Heart left ventricle (tissue), 16 donors: ENCODE data around the gene TNRC6B. TPM values are rescaled to one million over a fixed set of nuclear protein-coding genes. Genes with fewer than 3 reads are reported as not detected.
"Not testable (repeated sequence)": the region's sequence is repeated elsewhere in the genome, so short reads cannot be mapped to it uniquely, and the experiment has no call there.

Experiments used
- ATAC-seq, 4 donors: fragments of 200-7000 bp; cut with Tn5 transposase; one replicate each; pipeline ENCODE4 v1.9.1; 2020 to 2022; ENCODE audit warnings: moderate library complexity in 4 of 4, mild to moderate bottlenecking in 3 of 4, moderate number of reproducible peaks in 1 of 4
- DNase-seq, 5 donors: peaks; one replicate each; pipeline ENCODE4 v3.0.0-alpha.2; 2020
- H3K27ac ChIP-seq, 12 donors: fragments of 200-600 bp; sonication (generic) in 4 of 12; one replicate each; pipeline versions ENCODE4 v1.5.0 to v1.8.0; 2016 to 2022; ENCODE audit warnings: mild to moderate bottlenecking in 2 of 12
- H3K27me3 ChIP-seq, 9 donors: fragments of 200-600 bp; sonication (generic) in 2 of 9; one replicate each; pipeline versions ENCODE4 v1.5.1 to v1.8.0; 2016 to 2022; ENCODE audit warnings: mild to moderate bottlenecking in 3 of 9
- H3K36me3 ChIP-seq, 9 donors: fragments of 200-600 bp; sonication (generic) in 2 of 9; one replicate each; pipeline versions ENCODE4 v1.5.0 to v1.8.0; 2018 to 2022; ENCODE audit warnings: mild to moderate bottlenecking in 2 of 9
- H3K4me1 ChIP-seq, 12 donors: fragments of 200-600 bp; sonication (generic) in 4 of 12; one replicate each; pipeline versions ENCODE4 v1.5.0 to v1.8.0; 2016 to 2022; ENCODE audit warnings: mild to moderate bottlenecking in 3 of 12
- H3K4me3 ChIP-seq, 12 donors: fragments of 200-600 bp; sonication (generic) in 4 of 12; one replicate each; pipeline versions ENCODE4 v1.5.0 to v1.8.0; 2017 to 2022; ENCODE audit warnings: mild to moderate bottlenecking in 9 of 12, moderate library complexity in 4 of 12
- H3K9me3 ChIP-seq, 12 donors: fragments of 200-600 bp; sonication (generic) in 4 of 12; one replicate each; pipeline versions ENCODE4 v1.5.0 to v1.8.0; 2016 to 2022; ENCODE audit warnings: mild to moderate bottlenecking in 1 of 12
- POLR2A ChIP-seq, 2 donors: fragments of 450-650 bp; IDR thresholded peaks; one replicate each; pipeline ENCODE4 v1.6.1; 2017; ENCODE audit warnings: antibody characterized with exemption in 2 of 2, mild to moderate bottlenecking in 2 of 2, moderate library complexity in 2 of 2
- WGBS, 4 donors: extraction: QIAGEN DNeasy Blood & Tissue Kit in 2 of 4; methylation state at CpG; one replicate each; pipeline versions ENCODE4 v1.1.5 to v1.1.7; 2013 to 2018; 5-methylcytosine and 5-hydroxymethylcytosine counted together
- intact Hi-C, 10 donors: fragments of 100-400 bp; cut with DNase I; formaldehyde crosslinking; loops; one replicate each; pipeline versions ENCODE4 v1.11.1 to v1.14.2; 2022
- polyA plus RNA-seq, 2 donors: library from polyadenylated mRNA; stranded (reverse); fragments of 200-250 nt; gene quantifications; one replicate each; pipeline ENCODE4 v1.2.3, GENCODE V29; 2013
- total RNA-seq, 9 donors: library from RNA; depleted of rRNA in 2 of 9; stranded (reverse); fragments of >200 nt in 2 of 9; fragmentation: NEBNext Ultra II Directional in 3 of 9; extraction: Animal tissue kit (Norgen Biotek cat#: 25700) in 3 of 9; gene quantifications; one replicate each; pipeline versions ENCODE4 v1.1.0 to v1.2.4, GENCODE V29; 2016 to 2023
- TF ChIP-seq, protein P1 (sequence below), 12 donors: fragments of 200-600 bp; sonication (generic) in 4 of 12; IDR thresholded peaks; one replicate each; pipeline versions ENCODE4 v1.5.0 to v1.8.0; 2018 to 2022; ENCODE audit warnings: antibody characterized with exemption in 12 of 12, mild to moderate bottlenecking in 5 of 12
- donor health status: ischemic (EF 13 %, LVEDD 7.1; RV severe dilation, severe dysfunction).
- donor health status: healthy with polysubstance abuse.
- donor health status: DM: no; HTN: yes; CAD: no.
- donor health status: DM: no; HTN: no; CAD: no.
- donor health status: ischemic (EF 25% LVEDD 6.9; RV normal size, moderate dysfunction).
- donor health status: ischemic (EF 25% LVEDD 5.7; RV mildly dilated, moderate dysfunction).
- donor health status: healthy.
- donor health status: DM: yes; HTN: yes; CAD: no.
- donor health status: ischemic (EF 35%, LVEDD 5.7; RV mildly dilated, moderate dysfunction).
- donor health status: nonischemic (EF 11% LVEDD 7.7; RV severe dilation, severe dysfunction).
- donor health status: DM: yes; HTN: yes; CAD: no.
- donor health status: PGD.
- donor health status: ischemic (EF 29% LVEDD 5.4; RV normal size, mild dysfunction).
- donor health status: nonischemic (EF 23%, LVEDD 6.1; RV moderate dilation, normal function).

Gene TNRC6B
- total and polyA plus RNA-seq, 11 donors: 13.2 to 62.4 (median 39.3) TPM

GRCh38 chr22:40218152-40218551 is 40.4 kb downstream of the TNRC6B start:
- WGBS, 4 donors: 79 to 84% (median 83%) methylated on average over 4 of the region's 4 CpGs
- Histone ChIP-seq H3K4me3 (no peak overlapping the region), H3K4me1 (peaks cover 0 to 84% (median 64%) of the 10 kb centered on the region in 12 donors), H3K9me3 (no peaks in the 10 kb centered on the region), H3K27me3 (no peaks in the 10 kb centered on the region), H3K27ac (peak overlapping the region in 1 of 12 donors; percentile 62), H3K36me3 (no peaks in the 10 kb centered on the region)
- TF ChIP-seq, protein P1, sequence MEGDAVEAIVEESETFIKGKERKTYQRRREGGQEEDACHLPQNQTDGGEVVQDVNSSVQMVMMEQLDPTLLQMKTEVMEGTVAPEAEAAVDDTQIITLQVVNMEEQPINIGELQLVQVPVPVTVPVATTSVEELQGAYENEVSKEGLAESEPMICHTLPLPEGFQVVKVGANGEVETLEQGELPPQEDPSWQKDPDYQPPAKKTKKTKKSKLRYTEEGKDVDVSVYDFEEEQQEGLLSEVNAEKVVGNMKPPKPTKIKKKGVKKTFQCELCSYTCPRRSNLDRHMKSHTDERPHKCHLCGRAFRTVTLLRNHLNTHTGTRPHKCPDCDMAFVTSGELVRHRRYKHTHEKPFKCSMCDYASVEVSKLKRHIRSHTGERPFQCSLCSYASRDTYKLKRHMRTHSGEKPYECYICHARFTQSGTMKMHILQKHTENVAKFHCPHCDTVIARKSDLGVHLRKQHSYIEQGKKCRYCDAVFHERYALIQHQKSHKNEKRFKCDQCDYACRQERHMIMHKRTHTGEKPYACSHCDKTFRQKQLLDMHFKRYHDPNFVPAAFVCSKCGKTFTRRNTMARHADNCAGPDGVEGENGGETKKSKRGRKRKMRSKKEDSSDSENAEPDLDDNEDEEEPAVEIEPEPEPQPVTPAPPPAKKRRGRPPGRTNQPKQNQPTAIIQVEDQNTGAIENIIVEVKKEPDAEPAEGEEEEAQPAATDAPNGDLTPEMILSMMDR (IDR thresholded peaks at IDR 0.05): no peak
- no peak for TF ChIP-seq POLR2A (IDR thresholded peaks at IDR 0.05)
- ATAC-seq (no peak), DNase-seq (no peak)
- intact Hi-C loops: loop anchor here in 2 of 10 donors (10.0 kb wide), 1 partner anchor 57 kb away; no protein-coding TSS in a partner anchor

DNA sequence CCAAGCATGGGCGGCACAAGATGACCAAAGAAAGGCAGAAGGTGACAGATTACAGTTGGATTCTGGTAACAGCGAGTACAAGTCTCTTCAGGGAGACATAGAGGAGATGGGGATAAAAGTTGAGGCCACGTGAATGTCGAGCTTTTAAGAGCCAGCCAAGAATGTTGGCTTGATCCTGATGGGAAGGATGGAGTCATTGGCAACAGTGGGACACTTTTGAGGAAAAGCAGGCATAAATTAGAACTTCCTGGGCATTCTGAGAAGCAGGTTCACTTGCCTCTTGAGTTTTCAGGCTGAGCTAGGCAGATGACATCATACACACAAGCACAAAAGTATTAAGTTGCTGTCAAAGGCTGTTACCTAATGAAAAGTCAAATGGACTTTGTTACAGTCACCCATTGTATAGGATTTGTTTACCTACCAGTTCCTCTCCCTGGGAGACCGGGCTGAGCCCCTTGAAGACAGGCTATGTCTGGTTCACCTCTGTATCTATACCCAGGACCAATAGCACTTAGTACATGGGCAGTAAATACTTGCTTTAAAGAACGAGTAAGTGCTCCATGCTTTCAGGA is 41.1 kb downstream of the TNRC6B start:
- intact Hi-C loops: loop anchor here in 2 of 10 donors (10.0 kb wide), 1 partner anchor 56 kb away; no protein-coding TSS in a partner anchor
- WGBS, 4 donors: 70 to 77% (median 72%) methylated on average over 6 of the region's 6 CpGs
- Histone ChIP-seq H3K4me1 (peaks cover 0 to 84% (median 63%) of the 10 kb centered on the region in 12 donors), H3K36me3 (no peaks in the 10 kb centered on the region), H3K9me3 (no peaks in the 10 kb centered on the region), H3K27ac (peak overlapping the region in 1 of 12 donors; percentile 62), H3K4me3 (no peak overlapping the region), H3K27me3 (no peaks in the 10 kb centered on the region)
- DNase-seq (no peak), ATAC-seq (no peak)
- no peak for TF ChIP-seq POLR2A (IDR thresholded peaks at IDR 0.05)
- TF ChIP-seq, protein P1 (IDR thresholded peaks at IDR 0.05): no peak

DNA sequence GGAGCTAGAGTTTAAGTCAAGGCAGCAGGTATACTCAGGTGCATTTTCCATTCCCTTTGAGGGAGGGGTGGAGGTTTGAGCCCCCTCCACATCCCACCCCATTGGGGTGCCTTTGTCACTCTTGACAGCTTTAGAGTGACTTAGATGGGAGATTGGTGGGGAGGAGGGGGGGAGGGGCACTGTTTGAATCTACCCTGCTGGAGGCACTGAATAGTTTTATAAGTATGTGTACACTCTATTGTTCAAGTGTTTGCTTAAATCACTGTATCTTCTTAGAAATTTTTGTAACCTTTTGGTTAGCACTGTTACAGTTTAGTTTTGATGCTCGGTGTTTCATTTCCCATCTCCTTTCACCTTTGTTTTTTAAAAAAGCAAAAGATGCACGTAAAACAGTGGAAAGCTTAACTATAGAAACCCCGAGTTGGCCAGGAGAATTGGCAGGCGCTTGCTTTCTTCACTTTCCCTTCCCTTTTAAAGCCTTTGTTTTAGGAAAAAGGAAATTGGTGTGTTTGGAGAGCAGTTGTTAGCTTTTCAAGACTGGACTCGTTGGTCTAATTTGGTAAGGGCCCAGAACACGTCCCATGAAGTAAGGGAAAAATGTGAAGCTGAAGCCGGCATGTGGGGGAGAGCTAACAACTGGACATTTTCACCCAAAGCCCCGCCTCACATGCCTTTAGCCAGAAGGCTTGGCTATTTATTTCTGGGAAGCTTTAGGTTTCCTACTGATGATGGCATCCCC is 42.8 kb downstream of the TNRC6B start:
- peak overlapping the region in 10 of 12 donors; percentile 2 to 67 (median 54) for H3K27ac ChIP-seq
- ATAC-seq (peak in 3 of 4 donors; percentile 8 to 60 (median 35)), DNase-seq (no peak)
- TF ChIP-seq, protein P1 (IDR thresholded peaks at IDR 0.05): no peak
- H3K27me3 ChIP-seq: no peaks in the 10 kb centered on the region
- peak overlapping the region in 1 of 12 donors; percentile 9 for H3K4me3 ChIP-seq
- peaks cover 0 to 84% (median 60%) of the 10 kb centered on the region in 12 donors for H3K4me1 ChIP-seq
- no peaks in the 10 kb centered on the region for H3K36me3 ChIP-seq
- 25 to 45% (median 29%) methylated on average over 8 of the region's 8 CpGs for whole genome bisulfite sequencing, 4 donors
- no peaks in the 10 kb centered on the region for H3K9me3 ChIP-seq
- intact Hi-C loops: loop anchor here in 1 of 10 donors (5.0 kb wide), 1 partner anchor 38 kb away; no protein-coding TSS in a partner anchor

DNA sequence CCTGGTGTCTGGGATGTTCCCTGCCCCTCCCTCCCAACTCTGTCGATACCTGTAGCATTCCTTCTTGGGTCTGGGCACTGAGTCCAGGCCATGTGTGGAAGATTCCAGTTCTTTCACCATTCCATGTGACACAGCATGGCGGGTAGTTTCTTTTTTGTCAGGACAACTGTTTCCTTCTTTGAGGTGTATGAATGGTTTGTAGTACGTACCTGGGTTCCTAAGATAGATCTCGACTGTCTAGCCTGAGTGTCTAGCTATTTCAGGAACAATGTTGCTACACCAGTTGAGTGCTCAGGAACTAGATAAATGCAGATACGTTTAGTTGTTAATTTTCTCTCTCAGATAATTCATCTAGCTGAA is 43.3 kb downstream of the TNRC6B start:
- Histone ChIP-seq H3K27me3 (no peaks in the 10 kb centered on the region), H3K36me3 (no peaks in the 10 kb centered on the region), H3K4me3 (peak overlapping the region in 1 of 12 donors; percentile 9), H3K9me3 (no peaks in the 10 kb centered on the region), H3K27ac (peak overlapping the region in 10 of 12 donors; percentile 2 to 67 (median 54)), H3K4me1 (peaks cover 0 to 79% (median 56%) of the 10 kb centered on the region in 12 donors)
- intact Hi-C loops: loop anchor here in 1 of 10 donors (5.0 kb wide), 1 partner anchor 39 kb away; no protein-coding TSS in a partner anchor
- 43 to 56% (median 52%) methylated on average over 5 of the region's 5 CpGs for WGBS, 4 donors
- DNase-seq (no peak), ATAC-seq (peak in 1 of 4 donors; percentile 13)
- TF ChIP-seq, protein P1 (IDR thresholded peaks at IDR 0.05): no peak
- no peak for TF ChIP-seq POLR2A (IDR thresholded peaks at IDR 0.05)

GRCh38 chr22:40222979-40223378 is 45.3 kb downstream of the TNRC6B start:
- ATAC-seq, H3K27ac ChIP-seq, H3K27me3 ChIP-seq, DNase-seq, H3K9me3 ChIP-seq, H3K36me3 ChIP-seq, H3K4me3 ChIP-seq: not testable (repeated sequence)
- intact Hi-C loops: loop anchor here in 1 of 10 donors (5.0 kb wide), 1 partner anchor 41 kb away; no protein-coding TSS in a partner anchor
- 87 to 96% (median 95%) methylated on average over 8 of the region's 8 CpGs for WGBS, 4 donors
- peaks cover 0 to 75% (median 52%) of the 10 kb centered on the region in 12 donors for H3K4me1 ChIP-seq
